OCI-LY3 (cell line): ENCODE measurements around the gene ABCD1.
"Not testable (repeated sequence)": the region's sequence is repeated elsewhere in the genome, so short reads cannot be mapped to it uniquely, and the experiment has no call there.

Source experiments
- CTCF ChIP-seq: fragments of 200-600, 300-600 bp; sonication (generic); IDR thresholded peaks from 2 replicates; pipeline ENCODE4 v1.5.1; 2014; ENCODE audit warnings: antibody characterized with exemption, low read length, low read depth
- EZH2phosphoT487 ChIP-seq: fragments of 200-600 bp; shearing (Covaris generic); IDR thresholded peaks from 2 replicates; pipeline ENCODE4 v1.6.1; 2018; ENCODE audit warnings: antibody characterized with exemption, mixed run types, low read depth

GRCh38 chrX:153699210-153699783, 25.4 kb upstream of the ABCD1 start:
- not testable (repeated sequence) for TF ChIP-seq CTCF, EZH2phosphoT487
